Mesenteric fat pad (tissue), 1 donor: ENCODE results near the gene HPSE2. TPM values are rescaled to one million over a fixed set of nuclear protein-coding genes. Genes with fewer than 3 reads are reported as not detected.

Source experiments
- DNase-seq: peaks from one replicate; pipeline ENCODE4 v3.0.0-alpha.2; 2020; ENCODE audit warnings: low spot score
- total RNA-seq: library from RNA; stranded (reverse); fragmentation: NEBNext Ultra II Directional; extraction: Animal tissue kit (Norgen Biotek cat#: 25700); gene quantifications from one replicate; pipeline ENCODE4 v1.2.1, GENCODE V29; 2021
- donor health status: DM: yes; HTN: yes; CAD: no.

HPSE2 gene
- total RNA-seq, 1 donor from 2014 or later: 1.9 TPM

DNA sequence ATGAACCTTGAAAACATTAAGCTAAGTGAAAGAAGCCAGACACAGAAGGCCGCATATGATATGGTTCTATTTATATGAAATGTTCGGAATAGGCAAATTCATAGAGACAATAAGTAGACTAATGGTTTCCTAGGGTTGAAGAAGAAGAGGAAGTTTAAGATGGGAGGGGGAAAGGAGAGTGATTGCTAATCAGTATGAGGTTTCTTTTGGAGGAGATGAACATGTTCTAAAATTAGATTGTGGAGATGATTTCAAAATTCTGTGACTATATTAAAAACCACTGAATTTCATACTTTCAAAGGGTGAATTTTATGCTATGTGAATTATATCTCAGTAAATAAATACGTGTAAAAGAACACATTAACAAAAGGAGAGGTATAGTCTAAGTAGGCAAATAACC is 612.5 kb downstream of the HPSE2 start:
- DNase-seq: no peak

- DNase-seq: no peak
Observed at GRCh38 chr10:98621630-98622029, 614.0 kb downstream of the HPSE2 start.

DNA sequence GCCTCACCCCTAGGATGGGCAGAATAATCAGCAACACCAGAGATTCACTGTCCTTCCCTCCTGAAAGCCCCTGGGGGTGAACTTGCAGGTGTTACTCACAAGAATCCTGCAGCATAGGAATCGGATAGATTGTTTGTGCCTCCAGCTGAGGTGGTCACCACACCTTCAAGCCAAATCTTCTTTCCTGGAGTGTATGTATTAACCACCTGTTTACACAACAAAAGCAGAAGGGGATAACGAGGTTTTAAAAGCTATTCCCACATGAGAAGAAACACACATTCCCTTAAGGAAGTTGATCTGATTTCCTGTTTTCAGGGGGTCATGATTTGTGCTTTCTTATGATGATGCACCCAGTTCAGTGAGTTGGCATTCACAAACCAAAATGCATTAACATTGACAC is 615.1 kb downstream of the HPSE2 start:
- DNase-seq: no peak

- no peak for DNase-seq
Observed at GRCh38 chr10:98619446-98619845, 616.2 kb downstream of the HPSE2 start.

DNA sequence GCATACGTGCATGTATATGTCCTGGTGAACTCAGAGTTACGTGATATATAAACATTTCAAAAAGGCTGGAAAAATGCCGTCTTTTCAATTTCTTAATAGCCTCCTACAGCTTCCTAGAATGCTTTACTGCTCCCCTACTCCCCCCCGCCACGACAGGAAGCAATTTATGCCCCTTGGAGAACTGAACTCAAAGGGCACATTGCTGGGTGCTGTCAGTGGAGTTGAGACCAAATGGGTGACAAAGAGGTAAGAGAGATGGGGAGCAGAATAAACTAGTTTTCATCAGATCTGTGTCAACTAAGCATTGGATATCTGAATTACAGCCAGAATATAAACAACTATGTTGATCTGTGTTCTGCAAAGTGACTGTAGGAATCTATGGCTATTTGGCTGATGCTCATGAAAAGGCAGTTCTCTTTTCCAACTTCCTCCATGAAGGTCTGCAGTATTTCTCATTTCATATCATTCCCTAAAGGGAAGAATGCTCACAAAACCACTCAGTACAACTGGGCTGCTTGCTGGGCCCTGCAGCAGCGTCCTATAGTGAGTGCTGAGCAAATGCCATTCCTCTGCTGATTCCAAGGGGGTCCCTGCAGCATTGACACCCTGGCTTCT is 617.6 kb downstream of the HPSE2 start:
- no peak for DNase-seq

DNA sequence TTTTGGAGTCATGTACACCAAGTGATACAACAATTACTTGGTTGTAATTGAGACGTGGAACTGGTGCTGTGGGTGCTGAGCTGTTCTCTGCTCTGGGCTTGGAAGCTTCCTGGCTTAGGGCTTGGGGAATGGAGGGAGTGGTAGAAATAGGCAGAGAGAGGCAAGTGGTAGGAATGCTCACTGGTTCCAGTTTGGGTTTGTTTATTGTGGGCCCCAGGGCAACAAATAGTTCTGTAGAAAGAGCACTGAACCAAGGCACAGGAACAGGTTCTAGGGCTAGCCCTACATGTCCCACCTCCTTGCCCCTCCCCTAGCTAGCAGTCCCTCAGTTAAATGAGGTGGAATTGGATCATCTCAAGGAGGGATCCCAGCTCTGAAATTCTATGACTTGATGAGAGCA is 622.2 kb downstream of the HPSE2 start:
- DNase-seq: no peak

DNA sequence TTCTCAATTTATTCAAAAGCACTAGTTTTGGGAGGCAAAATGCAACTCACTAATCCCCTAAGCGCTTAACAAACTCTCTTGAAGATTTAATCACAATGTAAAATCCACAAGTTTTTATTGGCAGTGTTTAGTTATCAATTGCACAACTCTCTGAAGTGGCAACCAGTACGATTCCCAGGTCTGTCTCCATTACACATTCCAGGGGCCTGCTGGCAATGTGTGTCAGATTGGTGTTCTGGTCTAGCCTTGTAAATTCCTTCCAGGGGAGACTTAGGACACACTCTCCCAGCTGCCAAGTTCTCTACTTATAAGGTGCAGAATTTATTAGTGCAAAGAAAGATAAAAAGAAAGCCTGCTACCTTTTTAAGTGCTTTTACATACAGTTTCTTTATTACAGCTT is 624.2 kb downstream of the HPSE2 start:
- no peak for DNase-seq

GRCh38 chr10:98610836-98611235 is 624.8 kb downstream of the HPSE2 start:
- DNase-seq: no peak

GRCh38 chr10:98610301-98610700 is 625.4 kb downstream of the HPSE2 start:
- no peak for DNase-seq

- no peak for DNase-seq
Observed at GRCh38 chr10:98609265-98609664, 626.4 kb downstream of the HPSE2 start.

DNA sequence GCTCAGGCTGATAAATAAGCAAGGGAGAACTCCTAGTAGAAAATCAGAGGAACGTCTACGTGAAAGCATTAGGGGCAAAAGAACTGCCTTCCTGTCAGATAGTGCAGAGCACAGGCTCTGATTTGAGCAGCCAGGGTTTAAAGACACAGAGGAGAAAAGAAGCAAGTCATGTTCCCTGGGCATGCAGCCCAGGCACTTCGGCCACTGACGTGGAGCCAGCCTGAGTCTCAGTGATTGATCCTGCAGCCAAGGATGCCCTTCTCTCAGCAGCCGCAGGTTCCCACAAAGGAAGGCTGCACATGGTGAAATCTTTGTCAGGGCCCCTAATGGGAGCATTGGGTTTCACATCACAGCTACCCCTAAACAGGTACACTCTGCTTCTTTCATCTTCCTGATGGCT is 627.2 kb downstream of the HPSE2 start:
- DNase-seq: no peak

DNA sequence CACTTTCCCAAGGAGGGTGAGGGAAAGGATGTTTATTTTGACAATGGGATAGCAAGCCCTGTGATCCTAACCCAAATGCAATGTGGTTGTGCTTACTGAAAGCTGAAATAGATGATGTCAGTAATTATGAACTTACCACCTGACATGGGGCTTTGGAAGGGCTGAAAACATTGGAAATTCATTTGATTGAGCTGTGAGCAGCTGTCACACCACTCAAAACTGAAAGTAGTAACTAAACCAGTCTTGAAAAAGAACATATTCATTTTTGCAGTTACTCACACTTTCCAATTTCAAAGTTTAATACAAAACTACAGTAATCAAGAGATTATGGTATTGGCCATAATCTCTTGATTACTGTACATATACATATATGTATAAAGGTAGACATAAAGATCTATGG is 633.4 kb downstream of the HPSE2 start:
- no peak for DNase-seq

GRCh38 chr10:98599032-98599610 is 636.5 kb downstream of the HPSE2 start:
- DNase-seq: no peak

- DNase-seq: no peak
Observed at GRCh38 chr10:98596404-98596803, 639.2 kb downstream of the HPSE2 start.

- no peak for DNase-seq
Observed at GRCh38 chr10:98589691-98590090, 646.0 kb downstream of the HPSE2 start.

GRCh38 chr10:98589007-98589406 is 646.6 kb downstream of the HPSE2 start:
- no peak for DNase-seq

DNA sequence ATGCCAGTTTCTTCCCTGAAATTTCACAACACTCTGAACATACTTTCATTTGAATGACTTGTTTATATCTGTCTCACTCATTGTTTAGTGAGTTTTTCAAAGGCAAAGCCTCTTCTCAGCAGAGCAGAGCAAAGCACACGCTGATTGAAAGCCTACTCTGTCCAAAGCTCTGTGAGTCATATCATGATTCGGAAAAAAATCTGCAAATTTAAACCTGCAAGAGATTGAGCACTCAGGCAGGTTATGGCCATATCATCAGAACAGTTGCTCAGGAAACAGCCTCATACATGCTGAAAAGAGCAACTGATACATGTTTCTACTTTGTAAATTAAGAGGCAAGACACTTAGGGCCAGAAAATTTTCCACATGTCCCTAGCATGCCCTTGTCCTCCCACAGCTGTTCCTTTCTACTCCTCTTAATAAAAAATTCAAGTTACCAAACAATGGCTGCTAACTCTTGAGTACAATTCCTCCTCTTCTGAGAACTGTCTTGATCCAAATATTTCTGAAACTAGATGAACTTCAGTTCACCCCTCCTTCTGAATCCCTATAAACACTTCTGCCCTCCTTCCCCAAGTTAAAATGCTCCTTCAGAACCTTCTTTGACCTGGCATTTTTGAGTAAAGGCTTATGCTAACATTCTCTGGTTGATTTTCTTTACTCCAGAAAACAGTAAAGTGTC is 648.4 kb downstream of the HPSE2 start:
- no peak for DNase-seq

- DNase-seq: no peak
Observed at GRCh38 chr10:98586096-98586495, 649.6 kb downstream of the HPSE2 start.

- no peak for DNase-seq
Observed at GRCh38 chr10:98582363-98582762, 653.3 kb downstream of the HPSE2 start.

DNA sequence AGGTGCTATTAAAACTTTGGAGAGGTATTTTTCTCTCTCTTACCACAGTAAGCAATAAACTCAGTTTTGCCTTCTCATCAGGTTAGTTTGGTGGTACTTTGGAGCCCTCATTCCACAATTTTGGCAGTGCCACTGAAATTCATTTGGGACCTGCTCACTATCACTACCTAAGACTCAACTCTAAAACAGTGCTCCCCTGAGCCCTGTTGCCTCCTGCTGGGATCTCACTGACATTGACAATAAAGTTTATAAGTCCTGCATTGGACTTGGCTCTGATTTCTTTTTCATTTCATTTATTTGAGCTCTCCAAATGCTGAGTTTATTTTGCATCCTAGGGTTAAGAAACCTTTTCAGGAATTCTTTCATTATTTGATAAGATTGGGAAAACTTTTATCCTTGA is 658.1 kb downstream of the HPSE2 start:
- no peak for DNase-seq

GRCh38 chr10:98577168-98577567 is 658.5 kb downstream of the HPSE2 start:
- no peak for DNase-seq

- no peak for DNase-seq
Observed at GRCh38 chr10:98576096-98576495, 659.6 kb downstream of the HPSE2 start.

GRCh38 chr10:98572594-98572993 is 663.1 kb downstream of the HPSE2 start:
- no peak for DNase-seq
